SH-SY5Y (cell line): ENCODE results near the gene TGM3.

Experiments used
- GATA2 ChIP-seq: IDR thresholded peaks from 2 replicates; pipeline ENCODE4 v1.6.1; 2011; ENCODE audit warnings: mild to moderate bottlenecking, low read depth, low read length
- GATA3 ChIP-seq: IDR thresholded peaks from 2 replicates; pipeline ENCODE4 v1.6.1; 2011; ENCODE audit warnings: low read depth, mild to moderate bottlenecking, low read length, moderate library complexity

DNA sequence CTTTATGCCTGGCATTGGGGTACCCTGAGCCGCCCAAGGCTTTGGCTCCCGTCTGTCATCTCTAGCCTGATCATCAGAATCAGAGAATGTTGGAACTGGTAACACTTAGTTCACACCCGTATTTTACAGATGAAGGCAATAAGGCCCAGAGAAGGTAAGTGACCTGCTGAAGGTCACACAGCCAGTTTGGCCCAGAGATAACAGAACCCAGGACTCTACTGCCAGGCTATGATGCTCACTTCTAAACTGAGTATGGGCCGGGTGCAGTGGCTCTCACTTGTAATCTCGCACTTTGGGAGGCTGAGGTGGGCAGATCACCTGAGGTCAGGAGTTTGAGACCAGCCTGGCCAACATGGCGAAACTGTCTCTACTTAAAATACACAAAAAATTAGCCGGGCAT lies 83.1 kb downstream of the TGM3 start:
- TF ChIP-seq GATA2 (no peak), GATA3 (no peak)
